ENCODE results near the gene BRINP1. TPM values are rescaled to one million over a fixed set of nuclear protein-coding genes. Genes with fewer than 3 reads are reported as not detected.

BRINP1 gene
- total RNA-seq, 3 donors from 2014 or later (not counting 1 experiment from before 2014, with no cell fraction given): not detected

- Histone ChIP-seq H3K4me3 (ENCODE audit: low read length) (no peak overlapping the region), H3K4me1 (ENCODE audit: control insufficient read depth, insufficient read depth, low read length) (no peaks in the 10 kb centered on the region), H3K27ac (ENCODE audit: low read length) (no peak overlapping the region), H3K27me3 (ENCODE audit: control insufficient read depth, insufficient read depth, low read length) (no peaks in the 10 kb centered on the region), H3K36me3 (ENCODE audit: control insufficient read depth, insufficient read depth, low read length) (no peaks in the 10 kb centered on the region), H3K9me3 (ENCODE audit: control insufficient read depth, insufficient read depth, low read length) (no peaks in the 10 kb centered on the region)
- ATAC-seq: no peak
- H3K27me3 Mint-ChIP-seq (ENCODE audit: low read depth in 2 of 2): no peaks in the 10 kb centered on the region
- 100% methylated on average over 1 of the region's 2 CpGs for WGBS (ENCODE audit: insufficient coverage)
- no peaks in the 10 kb centered on the region for H3K36me3 Mint-ChIP-seq
- no peak for DNase-seq
- no peaks in the 10 kb centered on the region for H3K4me1 Mint-ChIP-seq
- H3K9me3 Mint-ChIP-seq: peaks cover 7 to 12% of the 10 kb centered on the region in 2 donors
- intact Hi-C loops (cut with micrococcal nuclease): no loop called here
- TF ChIP-seq CTCF (IDR thresholded peaks at IDR 0.05): no peak
- H3K4me3 Mint-ChIP-seq: no peak overlapping the region
- no peak overlapping the region for H3K27ac Mint-ChIP-seq
Measured at GRCh38 chr9:119126040-119126439, 243.2 kb downstream of the BRINP1 start.

DNA sequence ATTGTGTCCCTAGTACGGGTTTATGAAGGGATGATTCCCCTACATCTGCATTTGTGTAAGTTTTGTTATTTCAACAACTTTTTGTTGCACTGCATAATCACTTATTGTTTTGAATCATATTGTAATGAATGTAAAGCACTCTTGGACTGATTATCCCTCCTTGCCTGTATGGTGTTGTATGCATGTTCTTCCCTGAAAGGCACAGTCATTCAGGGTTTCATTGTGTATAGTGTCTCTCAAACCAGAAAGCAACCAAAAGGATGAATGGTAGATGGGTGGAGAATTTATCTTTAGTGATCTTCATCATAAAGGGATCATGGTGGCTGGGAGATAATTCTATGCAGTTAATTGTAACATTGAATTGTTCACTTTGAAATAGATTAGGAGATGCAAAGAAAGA, 247.3 kb downstream of the BRINP1 start:
- TF ChIP-seq CTCF (IDR thresholded peaks at IDR 0.05): no peak
- H3K27ac ChIP-seq (ENCODE audit: low read length): no peak overlapping the region
- Mint-ChIP-seq H3K36me3 (no peaks in the 10 kb centered on the region), H3K4me1 (no peaks in the 10 kb centered on the region), H3K27ac (no peak overlapping the region), H3K27me3 (ENCODE audit: low read depth in 2 of 2) (no peaks in the 10 kb centered on the region), H3K9me3 (peaks cover 3 to 4% of the 10 kb centered on the region in 2 donors), H3K4me3 (no peak overlapping the region)
- H3K4me3 ChIP-seq (ENCODE audit: low read length): no peak overlapping the region
- no peaks in the 10 kb centered on the region for H3K4me1 ChIP-seq (ENCODE audit: control insufficient read depth, insufficient read depth, low read length)
- intact Hi-C loops (cut with micrococcal nuclease): no loop called here
- peaks cover 3% of the 10 kb centered on the region for H3K9me3 ChIP-seq (ENCODE audit: control insufficient read depth, insufficient read depth, low read length)
- DNase-seq (no peak), ATAC-seq (no peak)
- no peaks in the 10 kb centered on the region for H3K36me3 ChIP-seq (ENCODE audit: control insufficient read depth, insufficient read depth, low read length)
- no CpG with 5 or more reads among the region's 1 CpG for WGBS (ENCODE audit: insufficient coverage)
- H3K27me3 ChIP-seq (ENCODE audit: control insufficient read depth, insufficient read depth, low read length): no peaks in the 10 kb centered on the region

- intact Hi-C loops (cut with micrococcal nuclease): no loop called here
- ATAC-seq: no peak
Measured at GRCh38 chr9:119117409-119117808, 251.8 kb downstream of the BRINP1 start.

More at GRCh38 chr9:119117409-119117808, 251.8 kb downstream of the BRINP1 start:
- Mint-ChIP-seq H3K27me3 (ENCODE audit: low read depth in 2 of 2) (no peaks in the 10 kb centered on the region), H3K27ac (no peak overlapping the region), H3K9me3 (peaks cover 8 to 12% of the 10 kb centered on the region in 2 donors), H3K36me3 (no peaks in the 10 kb centered on the region), H3K4me1 (no peaks in the 10 kb centered on the region), H3K4me3 (no peak overlapping the region)
- TF ChIP-seq CTCF (IDR thresholded peaks at IDR 0.05): no peak
- DNase-seq: no peak
- no peaks in the 10 kb centered on the region for H3K36me3 ChIP-seq (ENCODE audit: control insufficient read depth, insufficient read depth, low read length)
- no peak overlapping the region for H3K27ac ChIP-seq (ENCODE audit: low read length)
- H3K9me3 ChIP-seq (ENCODE audit: control insufficient read depth, insufficient read depth, low read length): peaks cover 3% of the 10 kb centered on the region
- no peak overlapping the region for H3K4me3 ChIP-seq (ENCODE audit: low read length)
- no peaks in the 10 kb centered on the region for H3K4me1 ChIP-seq (ENCODE audit: control insufficient read depth, insufficient read depth, low read length)
- no peaks in the 10 kb centered on the region for H3K27me3 ChIP-seq (ENCODE audit: control insufficient read depth, insufficient read depth, low read length)

Data from natural killer cell (primary cell).